Body of pancreas (tissue), 4 donors: ENCODE data around the gene DYNLL1.

ENCODE experiments used
- CTCF ChIP-seq, 7 experiments: fragments of 450-650 bp in 4 of 7; fragments of 200-600 bp in 3 of 7; sonication (generic) in 3 of 7; IDR thresholded peaks; one replicate each; pipeline ENCODE4 v1.5.1; 2016 to 2019; ENCODE audit warnings: antibody characterized with exemption in 7 of 7
- POLR2A ChIP-seq, 3 donors: fragments of 450-650 bp; IDR thresholded peaks; one replicate each; pipeline ENCODE4 v1.6.1; 2016; ENCODE audit warnings: antibody characterized with exemption in 3 of 3, mild to moderate bottlenecking in 2 of 3

GRCh38 chr12:120539303-120539702, 43.4 kb downstream of the DYNLL1 start:
- no peak for TF ChIP-seq CTCF (IDR thresholded peaks at IDR 0.05)
- TF ChIP-seq POLR2A (IDR thresholded peaks at IDR 0.05) = no peak
